ENCODE results near the gene SDK2.

DNA sequence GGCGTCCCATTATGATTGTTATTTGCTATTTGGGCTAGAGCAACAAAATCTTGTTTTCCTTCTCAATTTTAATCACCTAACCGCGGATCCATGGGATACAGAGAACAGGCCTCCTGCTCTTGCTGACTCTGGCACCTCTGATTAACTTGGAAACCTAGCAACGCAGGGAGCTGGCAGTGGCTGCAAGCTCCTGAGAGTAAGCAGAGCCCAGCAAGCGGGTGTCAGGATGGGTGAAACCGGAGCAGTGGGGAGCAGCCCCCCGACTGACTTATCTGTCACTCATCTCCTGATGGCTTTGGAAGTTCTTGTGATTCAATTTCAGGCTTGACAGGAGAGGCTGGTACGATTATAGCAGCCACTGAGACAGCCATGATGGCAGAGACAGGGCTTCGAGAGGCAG, 286.9 kb downstream of the SDK2 start:
- TF ChIP-seq, protein P1, sequence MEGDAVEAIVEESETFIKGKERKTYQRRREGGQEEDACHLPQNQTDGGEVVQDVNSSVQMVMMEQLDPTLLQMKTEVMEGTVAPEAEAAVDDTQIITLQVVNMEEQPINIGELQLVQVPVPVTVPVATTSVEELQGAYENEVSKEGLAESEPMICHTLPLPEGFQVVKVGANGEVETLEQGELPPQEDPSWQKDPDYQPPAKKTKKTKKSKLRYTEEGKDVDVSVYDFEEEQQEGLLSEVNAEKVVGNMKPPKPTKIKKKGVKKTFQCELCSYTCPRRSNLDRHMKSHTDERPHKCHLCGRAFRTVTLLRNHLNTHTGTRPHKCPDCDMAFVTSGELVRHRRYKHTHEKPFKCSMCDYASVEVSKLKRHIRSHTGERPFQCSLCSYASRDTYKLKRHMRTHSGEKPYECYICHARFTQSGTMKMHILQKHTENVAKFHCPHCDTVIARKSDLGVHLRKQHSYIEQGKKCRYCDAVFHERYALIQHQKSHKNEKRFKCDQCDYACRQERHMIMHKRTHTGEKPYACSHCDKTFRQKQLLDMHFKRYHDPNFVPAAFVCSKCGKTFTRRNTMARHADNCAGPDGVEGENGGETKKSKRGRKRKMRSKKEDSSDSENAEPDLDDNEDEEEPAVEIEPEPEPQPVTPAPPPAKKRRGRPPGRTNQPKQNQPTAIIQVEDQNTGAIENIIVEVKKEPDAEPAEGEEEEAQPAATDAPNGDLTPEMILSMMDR (conservative IDR thresholded peaks at IDR 0.05 in 1 of 2, IDR thresholded peaks at IDR 0.05 in 1 of 2; ENCODE audit: extremely low read depth in 1 of 2, insufficient read depth in 1 of 2, low read depth in 1 of 2, low read length in 2 of 2) = no peak
- TF ChIP-seq EZH2 (IDR thresholded peaks at IDR 0.05; ENCODE audit: borderline replicate concordance, low read length) = no peak
